Measurements from ENCODE around the gene TRIM66.

DNA sequence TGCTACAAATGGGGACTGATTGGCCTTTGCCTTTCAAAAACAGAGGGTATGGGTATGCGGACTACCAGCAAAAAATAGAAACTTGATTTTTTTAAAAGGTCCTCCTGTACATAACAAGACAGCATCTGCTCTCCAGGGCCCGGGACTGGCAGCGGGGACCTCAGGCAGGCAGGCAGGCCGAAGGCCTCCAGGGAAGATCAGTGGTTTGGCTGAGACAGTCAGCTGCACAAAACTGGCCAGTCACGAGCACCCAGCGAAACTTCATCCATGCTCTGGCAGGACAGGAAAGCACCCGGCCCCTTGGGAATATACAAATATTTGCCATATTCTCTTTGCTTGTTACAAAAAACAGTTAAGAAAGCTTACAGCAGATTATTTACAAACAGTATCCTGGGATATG, 11.1 kb upstream of the TRIM66 start:
- no peak for TF ChIP-seq CTCF (IDR thresholded peaks at IDR 0.05)
- TF ChIP-seq POLR2AphosphoS5 (IDR thresholded peaks at IDR 0.05), result no peak

All from gastroesophageal sphincter (tissue), 3 donors.